ENCODE results near the gene PERM1. TPM values are rescaled to one million over a fixed set of nuclear protein-coding genes. Genes with fewer than 3 reads are reported as not detected.
"Not testable (repeated sequence)": the region's sequence is repeated elsewhere in the genome, so short reads cannot be mapped to it uniquely, and the experiment has no call there.

The PERM1 gene
- total RNA-seq, 1 experiment from 2014 or later = not detected

GRCh38 chr1:992362-992761 is 10.5 kb upstream of the PERM1 start:
- ChIA-PET POLR2A (interaction anchor here (0.6 kb wide), 1 partner anchor 77 kb away, joined by 3 read pairs; no protein-coding TSS in a partner anchor), CTCF (interaction anchor here (1.1 to 4.8 kb wide), 4 partner anchors 8 to 72 kb away, joined by 4 to 34 read pairs (median 10); no protein-coding TSS in a partner anchor)
- TF ChIP-seq CTCF (IDR thresholded peaks at IDR 0.05; ENCODE audit: unreplicated experiment) = no peak
- Mint-ChIP-seq H3K4me3 (ENCODE audit: unreplicated experiment) (no peak overlapping the region), H3K36me3 (ENCODE audit: insufficient read depth, unreplicated experiment) (no peaks in the 10 kb centered on the region), H3K4me1 (ENCODE audit: insufficient read depth, unreplicated experiment) (peaks cover 4% of the 10 kb centered on the region), H3K9me3 (ENCODE audit: unreplicated experiment) (peaks cover 11% of the 10 kb centered on the region), H3K27ac (ENCODE audit: low read depth, unreplicated experiment) (no peak overlapping the region), H3K27me3 (ENCODE audit: insufficient read depth, unreplicated experiment) (peaks cover 24% of the 10 kb centered on the region)
- intact Hi-C loops (cut with micrococcal nuclease) = no loop called here
- BruUV-seq (replicated peaks) = no TSS peak
- DNase-seq (ENCODE audit: unreplicated experiment) = no peak

GRCh38 chr1:991895-992294 is 10.0 kb upstream of the PERM1 start:
- Mint-ChIP-seq H3K4me3 (ENCODE audit: unreplicated experiment) (no peak overlapping the region), H3K27me3 (ENCODE audit: insufficient read depth, unreplicated experiment) (peaks cover 24% of the 10 kb centered on the region), H3K27ac (ENCODE audit: low read depth, unreplicated experiment) (no peak overlapping the region), H3K9me3 (ENCODE audit: unreplicated experiment) (peaks cover 11% of the 10 kb centered on the region), H3K4me1 (ENCODE audit: insufficient read depth, unreplicated experiment) (peaks cover 4% of the 10 kb centered on the region), H3K36me3 (ENCODE audit: insufficient read depth, unreplicated experiment) (no peaks in the 10 kb centered on the region)
- POLR2A ChIA-PET = no interaction called here
- no TSS peak for BruUV-seq (replicated peaks)
- TF ChIP-seq CTCF (IDR thresholded peaks at IDR 0.05; ENCODE audit: unreplicated experiment) = no peak
- CTCF ChIA-PET = interaction anchor here (1.1 to 4.8 kb wide), 4 partner anchors 8 to 72 kb away, joined by 4 to 34 read pairs (median 10); no protein-coding TSS in a partner anchor
- intact Hi-C loops (cut with micrococcal nuclease) = no loop called here
- no peak for DNase-seq (ENCODE audit: unreplicated experiment)

GRCh38 chr1:991275-991674 is 9.4 kb upstream of the PERM1 start:
- POLR2A ChIA-PET; H3K4me1 Mint-ChIP-seq (ENCODE audit: insufficient read depth, unreplicated experiment); H3K27ac Mint-ChIP-seq (ENCODE audit: low read depth, unreplicated experiment); H3K36me3 Mint-ChIP-seq (ENCODE audit: insufficient read depth, unreplicated experiment); DNase-seq (ENCODE audit: unreplicated experiment); intact Hi-C loops (cut with micrococcal nuclease); BruUV-seq (replicated peaks); H3K4me3 Mint-ChIP-seq (ENCODE audit: unreplicated experiment): not testable (repeated sequence)
- CTCF ChIA-PET = interaction anchor here (1.1 to 4.8 kb wide), 4 partner anchors 7 to 73 kb away, joined by 4 to 34 read pairs (median 10); no protein-coding TSS in a partner anchor
- peaks cover 11% of the 10 kb centered on the region for H3K9me3 Mint-ChIP-seq (ENCODE audit: unreplicated experiment)
- peaks cover 24% of the 10 kb centered on the region for H3K27me3 Mint-ChIP-seq (ENCODE audit: insufficient read depth, unreplicated experiment)

- Mint-ChIP-seq H3K9me3 (ENCODE audit: unreplicated experiment) (peaks cover 11% of the 10 kb centered on the region), H3K27me3 (ENCODE audit: insufficient read depth, unreplicated experiment) (peaks cover 32% of the 10 kb centered on the region)
- intact Hi-C loops (cut with micrococcal nuclease) = loop anchor here (10.0 kb wide), 1 partner anchor 307 kb away; no protein-coding TSS in a partner anchor
- ChIA-PET CTCF (interaction anchor here (0.6 to 1.1 kb wide), 3 partner anchors 14 to 72 kb away, joined by 3 read pairs; no protein-coding TSS in a partner anchor), POLR2A (interaction anchor here (0.7 kb wide), 1 partner anchor 75 kb away, joined by 3 read pairs; no protein-coding TSS in a partner anchor)
- not testable (repeated sequence) for H3K27ac Mint-ChIP-seq (ENCODE audit: low read depth, unreplicated experiment); BruUV-seq (replicated peaks); DNase-seq (ENCODE audit: unreplicated experiment); H3K4me3 Mint-ChIP-seq (ENCODE audit: unreplicated experiment); H3K4me1 Mint-ChIP-seq (ENCODE audit: insufficient read depth, unreplicated experiment); H3K36me3 Mint-ChIP-seq (ENCODE audit: insufficient read depth, unreplicated experiment)
Measured at GRCh38 chr1:988061-988460, 6.2 kb upstream of the PERM1 start.

- TF ChIP-seq CTCF (IDR thresholded peaks at IDR 0.05; ENCODE audit: unreplicated experiment) = no peak
- Mint-ChIP-seq H3K27me3 (ENCODE audit: insufficient read depth, unreplicated experiment) (peaks cover 40% of the 10 kb centered on the region), H3K9me3 (ENCODE audit: unreplicated experiment) (no peaks in the 10 kb centered on the region), H3K36me3 (ENCODE audit: insufficient read depth, unreplicated experiment) (peaks cover 6% of the 10 kb centered on the region), H3K4me3 (ENCODE audit: unreplicated experiment) (no peak overlapping the region), H3K4me1 (ENCODE audit: insufficient read depth, unreplicated experiment) (no peaks in the 10 kb centered on the region), H3K27ac (ENCODE audit: low read depth, unreplicated experiment) (no peak overlapping the region)
- ChIA-PET CTCF (interaction anchor here (0.6 to 6.6 kb wide), 18 partner anchors 9 to 362 kb away, joined by 3 to 117 read pairs (median 5); no protein-coding TSS in a partner anchor), POLR2A (interaction anchor here (0.6 to 1.5 kb wide), 2 partner anchors 18 to 78 kb away, joined by 3 to 4 read pairs; no protein-coding TSS in a partner anchor)
- BruUV-seq (replicated peaks) = no TSS peak
- no peak for DNase-seq (ENCODE audit: unreplicated experiment)
- intact Hi-C loops (cut with micrococcal nuclease) = loop anchor here (10.0 kb wide), 1 partner anchor 310 kb away; no protein-coding TSS in a partner anchor
Measured at GRCh38 chr1:985126-985525, 3.2 kb upstream of the PERM1 start.
